ENCODE results near the gene KLF16.
"Not testable (repeated sequence)": the region's sequence is repeated elsewhere in the genome, so short reads cannot be mapped to it uniquely, and the experiment has no call there.

KLF16 gene

DNA sequence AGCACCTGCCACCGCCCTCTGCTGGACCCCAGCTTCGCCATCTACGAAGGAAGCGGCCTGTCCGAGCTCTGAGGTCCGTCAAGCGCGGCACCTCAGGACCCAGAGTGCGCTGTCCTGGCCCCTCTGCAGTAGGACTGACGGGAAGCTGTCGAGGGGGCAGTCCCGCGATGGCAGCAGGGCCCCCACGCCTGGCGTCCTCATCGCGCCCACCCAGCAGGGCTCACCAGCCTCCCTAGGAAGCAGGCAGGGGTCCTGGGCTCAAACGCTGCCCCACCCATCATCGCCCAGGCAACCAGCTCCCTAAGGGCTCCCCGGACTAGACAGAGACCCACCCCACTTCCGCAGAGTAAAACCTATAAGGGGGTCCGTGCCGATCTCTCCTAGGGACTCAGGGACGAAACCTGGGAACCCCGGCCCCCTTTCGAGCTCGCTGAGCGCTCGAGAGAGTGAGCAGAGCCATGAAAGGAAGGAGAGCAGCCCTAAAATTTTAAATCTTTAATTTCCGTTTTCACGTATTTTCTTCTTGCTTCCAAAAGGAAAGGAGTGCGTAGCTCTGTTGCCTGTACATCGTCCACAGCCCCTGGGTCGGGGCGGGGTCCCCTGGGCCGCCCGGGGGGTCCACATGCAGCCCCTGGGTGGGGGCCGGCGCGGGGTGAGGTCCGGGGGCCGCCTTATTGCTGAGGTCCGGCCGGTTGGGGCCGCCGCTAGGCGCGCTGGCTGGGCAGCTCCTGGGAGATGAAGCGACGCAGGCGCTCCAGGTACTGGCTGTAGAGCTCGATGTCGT lies 13.3 kb upstream of the KLF16 start:
- H3K4me3 ChIP-seq (ENCODE audit: low read depth, low read length): peak overlapping the region; percentile 94
- 0 out of 2 replicates have a peak overlapping the region, but pooled peaks have one; percentile 31 for H3K27ac ChIP-seq (ENCODE audit: low read depth, low read length)

DNA sequence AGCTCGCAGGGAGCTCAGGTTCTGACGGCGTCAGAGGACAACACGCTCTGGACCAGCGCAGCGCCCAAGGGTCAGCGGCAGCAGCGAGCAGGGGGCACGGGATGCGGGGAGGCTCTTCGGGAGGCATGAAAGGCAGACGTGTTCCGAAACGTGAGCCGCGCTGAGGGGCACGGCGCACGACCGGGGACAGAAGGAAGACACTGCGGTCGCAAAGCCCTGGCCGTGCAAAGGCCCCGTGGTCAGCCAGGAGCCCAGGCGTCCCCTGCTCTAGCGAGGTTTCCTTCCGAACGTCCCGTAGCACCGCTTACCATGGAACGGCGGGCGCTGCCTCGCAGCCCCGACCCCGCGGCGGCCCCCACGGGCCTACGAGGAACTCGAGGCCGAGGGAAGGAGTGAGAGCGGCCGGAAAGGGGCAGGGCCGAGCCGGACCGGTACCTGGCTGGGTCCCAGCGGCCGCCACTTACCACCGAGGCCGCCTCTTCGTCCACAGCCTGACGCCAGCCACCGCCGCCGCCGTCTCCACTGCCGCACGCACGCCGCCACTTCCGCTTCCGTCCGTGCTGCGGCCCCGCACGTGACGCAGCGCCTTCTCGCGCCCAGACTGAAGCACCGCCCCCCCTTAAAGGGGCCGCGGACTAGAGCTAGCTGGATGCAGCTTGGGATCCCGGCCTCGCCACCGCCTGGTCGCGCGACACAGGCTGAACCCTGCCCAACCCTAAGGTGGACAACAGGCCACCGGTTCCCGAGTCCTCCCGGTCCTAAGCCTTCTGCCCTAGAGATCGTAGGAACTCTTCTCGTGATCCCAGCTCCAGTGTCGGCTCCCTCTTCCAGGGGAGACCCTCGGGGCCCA lies 12.5 kb upstream of the KLF16 start:
- Histone ChIP-seq H3K27me3 (ENCODE audit: insufficient read depth, low read length) (no peaks in the 10 kb centered on the region), H3K79me2 (ENCODE audit: control insufficient read depth, insufficient read depth, low read length, unreplicated experiment) (peaks cover 44% of the 10 kb centered on the region), H3K4me3 (ENCODE audit: low read depth, low read length) (peak overlapping the region; percentile 94), H3K36me3 (ENCODE audit: insufficient read depth, low read length) (no peaks in the 10 kb centered on the region), H2AFZ (ENCODE audit: low read length, unreplicated experiment) (no peak overlapping the region), H3K4me1 (ENCODE audit: control insufficient read depth, insufficient read depth, low read length, unreplicated experiment) (peaks cover 6% of the 10 kb centered on the region), H3K27ac (ENCODE audit: low read depth, low read length) (peak overlapping the region; percentile 87)

More for the DNA sequence above, 13.3 kb upstream of the KLF16 start:
- peaks cover 43% of the 10 kb centered on the region for H3K79me2 ChIP-seq (ENCODE audit: control insufficient read depth, insufficient read depth, low read length, unreplicated experiment)
- H2AFZ ChIP-seq (ENCODE audit: low read length, unreplicated experiment); H3K27me3 ChIP-seq (ENCODE audit: insufficient read depth, low read length); H3K36me3 ChIP-seq (ENCODE audit: insufficient read depth, low read length); H3K4me1 ChIP-seq (ENCODE audit: control insufficient read depth, insufficient read depth, low read length, unreplicated experiment): not testable (repeated sequence)

DNA sequence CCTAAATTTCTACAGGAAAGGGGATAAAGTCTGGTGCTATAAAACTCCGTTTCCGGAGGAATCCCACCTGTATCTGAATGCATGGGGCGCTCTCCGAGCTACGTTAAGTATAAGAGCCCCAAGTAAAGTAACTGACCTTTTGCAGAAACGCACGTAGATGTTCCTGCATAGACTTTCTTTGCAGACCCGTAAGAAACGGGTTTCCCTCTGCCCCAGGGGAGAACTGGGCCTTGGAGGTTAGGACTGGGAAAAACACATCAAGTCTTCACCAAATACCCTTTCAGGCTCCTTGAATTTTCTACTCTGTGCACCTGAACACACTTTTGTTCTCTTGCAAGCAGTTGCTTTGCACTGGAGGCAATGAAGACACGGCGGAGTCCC lies 11.9 kb upstream of the KLF16 start:
- H3K4me1 ChIP-seq (ENCODE audit: control insufficient read depth, insufficient read depth, low read length, unreplicated experiment); H3K36me3 ChIP-seq (ENCODE audit: insufficient read depth, low read length); H3K27me3 ChIP-seq (ENCODE audit: insufficient read depth, low read length); H2AFZ ChIP-seq (ENCODE audit: low read length, unreplicated experiment): not testable (repeated sequence)
- Histone ChIP-seq H3K79me2 (ENCODE audit: control insufficient read depth, insufficient read depth, low read length, unreplicated experiment) (peaks cover 40% of the 10 kb centered on the region), H3K4me3 (ENCODE audit: low read depth, low read length) (peak overlapping the region; percentile 94), H3K27ac (ENCODE audit: low read depth, low read length) (peak overlapping the region; percentile 87)

DNA sequence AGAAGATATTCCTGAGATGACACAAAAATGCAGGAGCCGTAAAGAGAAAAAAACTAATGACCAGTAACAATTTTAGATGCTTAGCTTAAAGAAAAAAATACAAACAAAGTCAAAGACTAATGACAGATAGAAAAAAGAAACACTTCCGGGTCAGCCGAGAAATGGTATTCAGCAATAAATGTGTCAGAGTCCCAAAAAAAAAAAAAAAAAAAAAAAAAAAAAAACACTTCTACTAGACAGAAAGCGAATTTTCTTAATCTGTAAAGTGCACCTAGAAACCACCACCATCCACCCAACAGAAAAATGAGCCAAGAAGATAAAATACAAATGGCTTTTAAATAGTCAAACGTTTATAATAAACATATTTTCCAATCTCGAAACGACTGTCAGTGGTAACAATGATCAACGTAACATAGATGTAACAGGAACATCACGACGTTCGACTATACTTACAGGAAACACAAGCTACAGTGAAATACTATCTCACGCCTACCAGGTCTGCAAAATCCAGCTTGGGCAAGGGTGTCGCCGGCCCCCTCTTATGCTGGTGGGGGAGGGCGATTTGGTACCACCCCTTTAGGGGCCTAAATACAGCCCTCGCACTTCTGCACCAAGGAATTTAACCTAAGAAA lies 11.3 kb upstream of the KLF16 start:
- Histone ChIP-seq H3K27me3 (ENCODE audit: insufficient read depth, low read length) (no peaks in the 10 kb centered on the region), H3K27ac (ENCODE audit: low read depth, low read length) (peak overlapping the region; percentile 60), H3K36me3 (ENCODE audit: insufficient read depth, low read length) (no peaks in the 10 kb centered on the region), H3K4me1 (ENCODE audit: control insufficient read depth, insufficient read depth, low read length, unreplicated experiment) (peaks cover 6% of the 10 kb centered on the region), H3K4me3 (ENCODE audit: low read depth, low read length) (peak overlapping the region; percentile 94), H3K79me2 (ENCODE audit: control insufficient read depth, insufficient read depth, low read length, unreplicated experiment) (peaks cover 40% of the 10 kb centered on the region), H2AFZ (ENCODE audit: low read length, unreplicated experiment) (no peak overlapping the region)

DNA sequence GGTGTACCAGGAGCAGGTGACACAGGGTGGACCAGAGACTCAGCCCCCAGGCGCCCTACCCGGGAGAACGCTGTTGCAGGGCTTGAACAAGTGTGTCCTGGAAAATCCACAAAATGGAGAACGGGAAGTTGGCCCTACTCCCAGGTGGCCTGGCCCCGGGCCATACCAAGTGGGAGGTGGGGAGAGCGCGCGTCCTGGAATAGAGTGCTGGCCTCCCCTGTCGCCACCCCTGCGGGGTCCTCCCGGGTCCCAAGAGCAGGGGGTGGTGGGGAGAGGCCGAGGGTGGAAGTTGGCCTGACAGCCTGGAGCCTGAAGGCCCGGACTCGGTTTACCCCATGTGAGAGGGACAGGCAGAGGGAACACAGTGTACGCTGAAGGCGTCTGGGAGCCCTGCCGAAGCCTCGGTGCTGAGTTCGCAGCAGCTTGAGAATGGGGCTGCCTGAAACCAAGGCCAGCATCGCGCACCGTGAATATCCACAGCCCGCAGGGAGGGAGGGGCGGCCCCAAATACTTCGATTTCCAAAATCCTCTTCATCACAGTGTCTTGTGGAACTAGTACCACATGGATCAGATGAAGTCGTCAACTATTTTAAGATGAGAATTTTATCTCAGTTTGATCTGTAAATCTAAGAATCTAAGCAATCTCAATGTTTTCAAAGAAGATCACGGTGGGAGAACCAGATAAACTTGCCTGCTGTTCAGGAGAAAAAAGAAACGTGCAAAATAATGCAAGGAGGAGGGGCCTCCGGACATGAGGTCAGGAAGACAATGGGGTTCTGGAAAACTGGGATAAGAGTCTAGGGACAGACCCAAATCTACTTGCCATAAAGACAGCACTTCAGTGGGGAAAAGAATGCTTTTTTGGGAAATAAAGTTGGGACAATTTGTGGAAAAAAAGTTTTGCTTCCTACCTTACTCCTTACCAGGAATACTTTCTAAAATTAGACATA lies 10.4 kb upstream of the KLF16 start:
- peaks cover 40% of the 10 kb centered on the region for H3K79me2 ChIP-seq (ENCODE audit: control insufficient read depth, insufficient read depth, low read length, unreplicated experiment)
- peaks cover 6% of the 10 kb centered on the region for H3K4me1 ChIP-seq (ENCODE audit: control insufficient read depth, insufficient read depth, low read length, unreplicated experiment)
- no peaks in the 10 kb centered on the region for H3K36me3 ChIP-seq (ENCODE audit: insufficient read depth, low read length)
- peak overlapping the region; percentile 60 for H3K27ac ChIP-seq (ENCODE audit: low read depth, low read length)
- H3K27me3 ChIP-seq (ENCODE audit: insufficient read depth, low read length): no peaks in the 10 kb centered on the region
- peak overlapping the region; percentile 94 for H3K4me3 ChIP-seq (ENCODE audit: low read depth, low read length)
- H2AFZ ChIP-seq (ENCODE audit: low read length, unreplicated experiment): no peak overlapping the region

DNA sequence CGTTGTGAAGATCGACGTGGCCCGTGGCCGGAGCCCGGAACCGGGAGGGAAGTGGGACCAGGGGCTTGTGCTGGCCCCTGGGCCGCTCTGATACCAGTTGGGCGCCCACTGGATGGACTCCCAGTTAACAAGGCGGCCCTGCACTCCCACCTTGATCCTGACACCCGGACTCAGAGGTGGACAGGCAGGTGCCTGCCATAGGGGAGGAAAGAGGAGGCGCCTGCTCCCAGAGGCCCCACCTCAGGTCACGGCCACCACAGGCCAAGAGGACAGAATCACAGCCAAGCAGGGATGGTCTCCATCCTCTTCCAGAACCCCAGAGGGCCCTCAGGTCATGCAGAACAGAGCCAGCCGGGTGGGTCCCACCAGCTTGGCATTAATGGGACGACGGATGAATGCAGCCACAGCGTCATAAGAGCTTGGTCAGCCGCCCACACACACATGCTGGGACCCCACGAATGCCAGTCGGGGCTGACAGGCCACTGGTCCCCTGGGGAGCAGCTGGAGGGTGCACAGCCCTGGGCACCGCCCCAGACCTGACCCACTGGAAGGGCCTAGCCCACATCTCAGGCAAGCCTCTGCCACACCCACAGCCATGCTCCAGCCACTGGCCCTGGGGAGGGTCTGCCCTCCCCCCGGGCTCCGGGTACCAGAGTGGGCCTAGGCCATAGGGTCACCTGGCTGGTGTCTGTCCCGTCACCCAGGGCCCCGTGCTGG lies 9.6 kb upstream of the KLF16 start:
- no peaks in the 10 kb centered on the region for H3K27me3 ChIP-seq (ENCODE audit: insufficient read depth, low read length)
- H3K36me3 ChIP-seq (ENCODE audit: insufficient read depth, low read length): no peaks in the 10 kb centered on the region
- H3K4me3 ChIP-seq (ENCODE audit: low read depth, low read length): no peak overlapping the region
- no peak overlapping the region for H2AFZ ChIP-seq (ENCODE audit: low read length, unreplicated experiment)
- H3K79me2 ChIP-seq (ENCODE audit: control insufficient read depth, insufficient read depth, low read length, unreplicated experiment): peaks cover 40% of the 10 kb centered on the region
- H3K4me1 ChIP-seq (ENCODE audit: control insufficient read depth, insufficient read depth, low read length, unreplicated experiment): peaks cover 6% of the 10 kb centered on the region
- H3K27ac ChIP-seq (ENCODE audit: low read depth, low read length): no peak overlapping the region

DNA sequence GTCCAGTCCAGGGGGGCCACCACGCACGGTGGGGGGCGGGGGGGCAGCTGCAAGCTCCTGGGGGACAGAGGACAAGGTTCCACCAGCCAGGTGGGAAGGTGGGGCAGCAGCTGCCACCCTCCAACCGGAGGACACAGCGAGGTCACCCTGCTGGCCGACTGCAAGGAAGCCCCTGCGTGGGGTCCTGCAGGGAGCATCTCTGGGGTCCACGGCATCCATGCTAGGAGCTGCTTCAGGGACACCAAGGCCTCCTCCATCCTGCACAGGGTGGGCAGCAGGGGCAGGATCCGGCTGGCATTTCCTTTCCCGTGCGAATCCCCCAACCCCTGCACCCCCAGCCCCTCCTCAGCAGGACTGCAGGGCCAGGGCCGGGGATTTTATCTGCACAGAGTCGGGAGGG lies 8.3 kb upstream of the KLF16 start:
- no peaks in the 10 kb centered on the region for H3K36me3 ChIP-seq (ENCODE audit: insufficient read depth, low read length)
- H3K79me2 ChIP-seq (ENCODE audit: control insufficient read depth, insufficient read depth, low read length, unreplicated experiment): peaks cover 40% of the 10 kb centered on the region
- peaks cover 6% of the 10 kb centered on the region for H3K4me1 ChIP-seq (ENCODE audit: control insufficient read depth, insufficient read depth, low read length, unreplicated experiment)
- H3K27me3 ChIP-seq (ENCODE audit: insufficient read depth, low read length): no peaks in the 10 kb centered on the region
- H3K27ac ChIP-seq (ENCODE audit: low read depth, low read length): no peak overlapping the region
- no peak overlapping the region for H3K4me3 ChIP-seq (ENCODE audit: low read depth, low read length)
- no peak overlapping the region for H2AFZ ChIP-seq (ENCODE audit: low read length, unreplicated experiment)

DNA sequence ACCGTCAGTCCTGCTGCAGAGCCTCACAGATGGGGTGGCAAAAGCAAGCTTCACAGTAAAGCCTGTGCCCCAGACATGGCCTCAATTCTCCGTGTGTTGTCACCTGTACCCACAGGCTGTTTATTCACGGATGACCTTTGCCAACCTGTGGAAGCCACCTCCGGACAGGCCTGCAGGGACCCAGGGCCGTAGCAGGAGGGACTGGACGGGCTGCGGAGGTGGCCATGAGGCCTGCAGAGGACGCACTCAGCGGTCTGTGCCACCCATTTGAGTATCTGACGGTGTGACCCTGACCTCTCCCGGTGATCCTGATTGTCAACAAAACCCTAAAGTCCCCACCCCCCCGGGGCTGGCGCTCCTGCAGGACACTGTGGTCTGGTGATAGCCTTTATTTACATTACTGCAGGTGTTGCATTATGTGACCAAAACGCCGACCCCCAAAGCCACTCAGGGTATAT lies 7.8 kb upstream of the KLF16 start:
- Histone ChIP-seq H3K36me3 (ENCODE audit: insufficient read depth, low read length) (no peaks in the 10 kb centered on the region), H3K27me3 (ENCODE audit: insufficient read depth, low read length) (no peaks in the 10 kb centered on the region), H3K27ac (ENCODE audit: low read depth, low read length) (no peak overlapping the region), H2AFZ (ENCODE audit: low read length, unreplicated experiment) (no peak overlapping the region), H3K79me2 (ENCODE audit: control insufficient read depth, insufficient read depth, low read length, unreplicated experiment) (peaks cover 40% of the 10 kb centered on the region), H3K4me3 (ENCODE audit: low read depth, low read length) (no peak overlapping the region), H3K4me1 (ENCODE audit: control insufficient read depth, insufficient read depth, low read length, unreplicated experiment) (peaks cover 6% of the 10 kb centered on the region)

DNA sequence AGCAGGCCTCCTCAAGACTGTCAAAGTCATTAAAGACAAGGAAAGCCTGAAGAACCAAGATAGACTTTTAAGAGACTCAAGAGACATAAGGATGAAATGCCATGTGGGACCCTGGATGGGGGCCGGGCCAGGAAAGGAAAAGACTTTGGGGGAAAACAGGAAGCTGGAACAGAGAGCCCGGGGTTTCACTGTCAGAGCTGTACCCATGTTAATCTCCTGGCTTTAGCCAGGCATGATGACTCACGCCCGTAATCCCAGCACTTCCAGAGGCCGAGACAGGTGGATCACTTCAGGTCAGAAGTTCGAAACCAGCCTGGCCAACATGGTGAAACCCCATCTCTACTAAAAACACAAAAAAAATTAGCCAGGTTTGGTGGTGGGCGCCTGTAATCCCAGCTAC lies 5.6 kb upstream of the KLF16 start:
- Histone ChIP-seq H3K4me3 (ENCODE audit: low read depth, low read length) (no peak overlapping the region), H3K4me1 (ENCODE audit: control insufficient read depth, insufficient read depth, low read length, unreplicated experiment) (peaks cover 1% of the 10 kb centered on the region), H3K36me3 (ENCODE audit: insufficient read depth, low read length) (no peaks in the 10 kb centered on the region), H3K79me2 (ENCODE audit: control insufficient read depth, insufficient read depth, low read length, unreplicated experiment) (peaks cover 25% of the 10 kb centered on the region), H3K27ac (ENCODE audit: low read depth, low read length) (no peak overlapping the region), H3K27me3 (ENCODE audit: insufficient read depth, low read length) (no peaks in the 10 kb centered on the region), H2AFZ (ENCODE audit: low read length, unreplicated experiment) (no peak overlapping the region)

All from ACC112 (cell line).